Left forelimb (tissue), 1 donor: ENCODE measurements around the gene NPC2.

Experiments used
- DNase-seq: peaks from one replicate; pipeline ENCODE4 v3.0.0-alpha.2; 2018; ENCODE audit warnings: low spot score

Gene NPC2

GRCh38 chr14:74519316-74520074, 26.4 kb upstream of the NPC2 start:
- no peak for DNase-seq

- DNase-seq: no peak
Observed at GRCh38 chr14:74518221-74518620, 25.1 kb upstream of the NPC2 start.

- no peak for DNase-seq
Observed at GRCh38 chr14:74517731-74518130, 24.6 kb upstream of the NPC2 start.

- DNase-seq: no peak
Observed at GRCh38 chr14:74516451-74517160, 23.5 kb upstream of the NPC2 start.

GRCh38 chr14:74515891-74516412, 22.8 kb upstream of the NPC2 start:
- no peak for DNase-seq

- DNase-seq: no peak
Observed at GRCh38 chr14:74514471-74514941, 21.4 kb upstream of the NPC2 start.

- DNase-seq: no peak
Observed at GRCh38 chr14:74511966-74512830, 19.1 kb upstream of the NPC2 start.

- DNase-seq: no peak
Observed at GRCh38 chr14:74510959-74511409, 17.9 kb upstream of the NPC2 start.

GRCh38 chr14:74510223-74510931, 17.3 kb upstream of the NPC2 start:
- no peak for DNase-seq

- peak; percentile 63 for DNase-seq
Observed at GRCh38 chr14:74509587-74510222, 16.6 kb upstream of the NPC2 start.

- DNase-seq: peak; percentile 52
Observed at GRCh38 chr14:74508844-74509428, 15.8 kb upstream of the NPC2 start.

GRCh38 chr14:74508292-74508731, 15.2 kb upstream of the NPC2 start:
- DNase-seq: no peak

GRCh38 chr14:74507840-74508239, 14.7 kb upstream of the NPC2 start:
- peak; percentile 41 for DNase-seq

- DNase-seq: peak; percentile 38
Observed at GRCh38 chr14:74507085-74507484, 14.0 kb upstream of the NPC2 start.

GRCh38 chr14:74506411-74506851, 13.3 kb upstream of the NPC2 start:
- DNase-seq: peak; percentile 50

GRCh38 chr14:74505831-74506230, 12.7 kb upstream of the NPC2 start:
- peak; percentile 60 for DNase-seq

GRCh38 chr14:74504874-74505720, 12.0 kb upstream of the NPC2 start:
- DNase-seq: peak; percentile 51

- DNase-seq: peak; percentile 42
Observed at GRCh38 chr14:74504412-74504811, 11.3 kb upstream of the NPC2 start.

GRCh38 chr14:74503938-74504335, 10.8 kb upstream of the NPC2 start:
- no peak for DNase-seq
